HepG2 (cell line): ENCODE results near the gene HAUS1. TPM values are rescaled to one million over a fixed set of nuclear protein-coding genes. Genes with fewer than 3 reads are reported as not detected.

Experiments
- CREM ChIP-seq, 2 experiments: sonication (generic) in 1 of 2; formaldehyde crosslinking in 1 of 2; IDR thresholded peaks; 2 replicates each; pipeline versions ENCODE4 v1.4.0 to v1.6.1; 2016 to 2020; ENCODE audit warnings: antibody characterized with exemption in 1 of 2, mild to moderate bottlenecking in 1 of 2, missing genetic modification reagents in 1 of 2
- DNMT1 ChIP-seq: sonication (generic); formaldehyde crosslinking; IDR thresholded peaks from 2 replicates; pipeline ENCODE4 v1.5.1; 2020; ENCODE audit warnings: mild to moderate bottlenecking, missing genetic modification reagents
- FOXP4 ChIP-seq: sonication (generic); formaldehyde crosslinking; IDR thresholded peaks from 2 replicates; pipeline ENCODE4 v1.4.0; 2020; ENCODE audit warnings: missing genetic modification reagents
- PAF1 ChIP-seq: IDR thresholded peaks from 2 replicates; pipeline ENCODE4 v1.6.1; 2016; ENCODE audit warnings: missing genetic modification reagents, missing compliant biosample characterization
- RCOR2 ChIP-seq: IDR thresholded peaks from 2 replicates; pipeline ENCODE4 v1.6.1; 2016; ENCODE audit warnings: missing biosample characterization, missing genetic modification reagents
- SOX13 ChIP-seq, 3 experiments: fragments of 450-650 bp in 1 of 3; sonication (generic) in 1 of 3; formaldehyde crosslinking in 1 of 3; IDR thresholded peaks in 2 of 3; conservative IDR thresholded peaks in 1 of 3; 2 replicates each; pipeline versions ENCODE4 v1.5.0 to v1.6.1; 2016 to 2020; ENCODE audit warnings: antibody characterized with exemption in 1 of 3, mild to moderate bottlenecking in 1 of 3, missing compliant biosample characterization in 1 of 3, missing genetic modification reagents in 1 of 3, moderate library complexity in 1 of 3
- SUZ12 ChIP-seq: fragments of 150-350 bp; IDR thresholded peaks from 2 replicates; pipeline ENCODE4 v1.6.1; 2014; ENCODE audit warnings: low read depth, low read length
- TFE3 ChIP-seq: IDR thresholded peaks from 2 replicates; pipeline ENCODE4 v1.6.1; 2016
- TGIF2 ChIP-seq: IDR thresholded peaks from 2 replicates; pipeline ENCODE4 v1.6.1; 2016; ENCODE audit warnings: control low read depth, missing compliant biosample characterization
- ZBTB3 ChIP-seq: sonication (generic); formaldehyde crosslinking; IDR thresholded peaks from 2 replicates; pipeline ENCODE4 v1.4.0; 2020; ENCODE audit warnings: low read depth, mild to moderate bottlenecking, moderate library complexity, missing genetic modification reagents, borderline replicate concordance
- ZBTB8A ChIP-seq: sonication (generic); formaldehyde crosslinking; IDR thresholded peaks from 2 replicates; pipeline ENCODE4 v1.4.0; 2020; ENCODE audit warnings: mild to moderate bottlenecking, low read depth, missing genetic modification reagents, borderline replicate concordance
- ZKSCAN1 ChIP-seq: fragments of 150-350 bp; IDR thresholded peaks from 2 replicates; pipeline ENCODE4 v1.6.1; 2014; ENCODE audit warnings: low read length
- ZNF142 ChIP-seq: sonication (generic); formaldehyde crosslinking; IDR thresholded peaks from 2 replicates; pipeline ENCODE4 v1.4.0; 2020; ENCODE audit warnings: missing genetic modification reagents
- ZNF33A ChIP-seq: sonication (generic); formaldehyde crosslinking; IDR thresholded peaks from 2 replicates; pipeline ENCODE4 v1.5.1; 2020; ENCODE audit warnings: missing genetic modification reagents, mild to moderate bottlenecking, moderate library complexity, borderline replicate concordance
- ZNF496 ChIP-seq: sonication (generic); formaldehyde crosslinking; IDR thresholded peaks from 2 replicates; pipeline ENCODE4 v1.8.1; 2023; ENCODE audit warnings: mild to moderate bottlenecking, moderate library complexity, missing genetic modification reagents; ENCODE audit not compliant: insufficient replicate concordance
- ZNF652 ChIP-seq: IDR thresholded peaks from 2 replicates; pipeline ENCODE4 v1.6.1; 2016; ENCODE audit warnings: low read depth, borderline replicate concordance
- polyA plus RNA-seq, 8 experiments: library from polyadenylated mRNA; depleted of rRNA in 3 of 8; stranded (reverse) in 7 of 8; unstranded in 1 of 8; fragments of >200 nt; fragmentation: Illumina TruSeq in 4 of 8; extraction: Trizol in 4 of 8; gene quantifications; 2 replicates each; pipeline versions ENCODE4 v1.2.1 to v1.2.3, GENCODE V29; 2011 to 2016; ENCODE audit warnings: low read depth in 4 of 8, missing spikeins in 1 of 8, mixed read lengths in 1 of 8; ENCODE audit not compliant: insufficient read depth in 1 of 8
- total RNA-seq, 5 experiments: library from RNA; depleted of rRNA; stranded (reverse); fragments of >200 nt; fragmentation: Illumina TruSeq; extraction: Trizol; gene quantifications; 2 replicates each; pipeline ENCODE4 v1.2.3, GENCODE V29; 2016; ENCODE audit warnings: low read depth in 1 of 5

HAUS1 gene
- total and polyA plus RNA-seq, 2 of the 13 experiments (the other 11 are each of a cell fraction or from before 2014, with no cell fraction given) = 20.6 to 59.2 TPM

GRCh38 chr18:46104128-46104911 lies at the start of gene HAUS1 (continued):
- no peak for TF ChIP-seq ZNF496
- no peak for TF ChIP-seq SOX13 (IDR thresholded peaks at IDR 0.05)
- TF ChIP-seq SOX13 (CRISPR knock-in tag; conservative IDR thresholded peaks at IDR 0.05 in 1 of 2, IDR thresholded peaks at IDR 0.05 in 1 of 2) = 0 out of 4 replicates have a peak, but pooled peaks of 1 of the 2 experiments have one; percentile 9
- no peak for TF ChIP-seq TFE3 (CRISPR knock-in tag)
- TF ChIP-seq DNMT1 (CRISPR knock-in tag) = no peak
- no peak for TF ChIP-seq ZNF33A (CRISPR knock-in tag)
- TF ChIP-seq ZKSCAN1 = no peak
- TF ChIP-seq CREM (IDR thresholded peaks at IDR 0.05) = no peak; the same call in 1 of the 2 replicates
- no peak for TF ChIP-seq CREM (CRISPR knock-in tag; IDR thresholded peaks at IDR 0.05)
- no peak for TF ChIP-seq ZBTB8A
- 0 out of 2 replicates have a peak, but pooled peaks have one; percentile 36 for TF ChIP-seq ZNF142 (CRISPR knock-in tag)
- TF ChIP-seq TGIF2 (CRISPR knock-in tag) = no peak
- peak; percentile 51; the same call in 1 of the 2 replicates for TF ChIP-seq SUZ12
- no peak for TF ChIP-seq RCOR2 (CRISPR knock-in tag)
- TF ChIP-seq ZBTB3 (CRISPR knock-in tag) = 0 out of 2 replicates have a peak, but pooled peaks have one; percentile 44
- TF ChIP-seq FOXP4 (CRISPR knock-in tag) = 0 out of 2 replicates have a peak, but pooled peaks have one; percentile 22
- no peak for TF ChIP-seq PAF1 (CRISPR knock-in tag)
- TF ChIP-seq ZNF652 (CRISPR knock-in tag) = no peak
